Measurements from ENCODE around the gene IGFBP2.

The IGFBP2 gene

GRCh38 chr2:216646116-216646515 lies 12.9 kb downstream of the IGFBP2 start:
- H3K9me3 Mint-ChIP-seq: no peaks in the 10 kb centered on the region
- no peak for ATAC-seq

GRCh38 chr2:216648105-216648504 lies 14.9 kb downstream of the IGFBP2 start:
- Mint-ChIP-seq H3K9me3 (no peaks in the 10 kb centered on the region), H3K4me3 (no peak overlapping the region), H3K36me3 (no peaks in the 10 kb centered on the region), H3K27ac (no peak overlapping the region), H3K4me1 (no peaks in the 10 kb centered on the region)
- DNase-seq (ENCODE audit: low spot score in 2 of 2): no peak
- no peak for ATAC-seq

More at GRCh38 chr2:216646116-216646515, 12.9 kb downstream of the IGFBP2 start:
- Mint-ChIP-seq H3K4me3 (no peak overlapping the region), H3K36me3 (no peaks in the 10 kb centered on the region), H3K27ac (no peak overlapping the region), H3K4me1 (no peaks in the 10 kb centered on the region)
- no peak for DNase-seq (ENCODE audit: low spot score in 2 of 2)

- no peaks in the 10 kb centered on the region for H3K9me3 Mint-ChIP-seq
- no peak for DNase-seq (ENCODE audit: low spot score in 2 of 2)
- H3K4me1 Mint-ChIP-seq: no peaks in the 10 kb centered on the region
- ATAC-seq: no peak
- no peaks in the 10 kb centered on the region for H3K36me3 Mint-ChIP-seq
- H3K27ac Mint-ChIP-seq: no peak overlapping the region
- H3K4me3 Mint-ChIP-seq: no peak overlapping the region
Measured at GRCh38 chr2:216649574-216649973, 16.4 kb downstream of the IGFBP2 start.

GRCh38 chr2:216650626-216651257 lies 17.5 kb downstream of the IGFBP2 start:
- H3K9me3 Mint-ChIP-seq: no peaks in the 10 kb centered on the region
- DNase-seq (ENCODE audit: low spot score in 2 of 2) (no peak), ATAC-seq (no peak)
- no peak overlapping the region for H3K4me3 Mint-ChIP-seq
- no peaks in the 10 kb centered on the region for H3K36me3 Mint-ChIP-seq
- H3K4me1 Mint-ChIP-seq: no peaks in the 10 kb centered on the region
- H3K27ac Mint-ChIP-seq: no peak overlapping the region

- no peak overlapping the region for H3K4me3 Mint-ChIP-seq
- no peak for DNase-seq (ENCODE audit: low spot score in 2 of 2)
- no peaks in the 10 kb centered on the region for H3K4me1 Mint-ChIP-seq
Measured at GRCh38 chr2:216651351-216651881, 18.2 kb downstream of the IGFBP2 start.

GRCh38 chr2:216652566-216652965 lies 19.3 kb downstream of the IGFBP2 start:
- Mint-ChIP-seq H3K9me3 (no peaks in the 10 kb centered on the region), H3K4me1 (no peaks in the 10 kb centered on the region), H3K4me3 (no peak overlapping the region), H3K27ac (no peak overlapping the region), H3K36me3 (no peaks in the 10 kb centered on the region)
- DNase-seq (ENCODE audit: low spot score in 2 of 2) (no peak), ATAC-seq (no peak)

More at GRCh38 chr2:216651351-216651881, 18.2 kb downstream of the IGFBP2 start:
- Mint-ChIP-seq H3K27ac (no peak overlapping the region), H3K36me3 (no peaks in the 10 kb centered on the region), H3K9me3 (no peaks in the 10 kb centered on the region)
- ATAC-seq: no peak

GRCh38 chr2:216653093-216653799 lies 20.0 kb downstream of the IGFBP2 start:
- no peak for ATAC-seq
- no peaks in the 10 kb centered on the region for H3K4me1 Mint-ChIP-seq
- no peak overlapping the region for H3K4me3 Mint-ChIP-seq
- no peak for DNase-seq (ENCODE audit: low spot score in 2 of 2)
- no peaks in the 10 kb centered on the region for H3K9me3 Mint-ChIP-seq
- H3K36me3 Mint-ChIP-seq: no peaks in the 10 kb centered on the region
- no peak overlapping the region for H3K27ac Mint-ChIP-seq

GRCh38 chr2:216653931-216654365 lies 20.7 kb downstream of the IGFBP2 start:
- Mint-ChIP-seq H3K27ac (no peak overlapping the region), H3K4me3 (no peak overlapping the region), H3K36me3 (no peaks in the 10 kb centered on the region), H3K9me3 (no peaks in the 10 kb centered on the region), H3K4me1 (no peaks in the 10 kb centered on the region)
- ATAC-seq: no peak
- no peak for DNase-seq (ENCODE audit: low spot score in 2 of 2)

GRCh38 chr2:216654528-216655052 lies 21.4 kb downstream of the IGFBP2 start:
- Mint-ChIP-seq H3K9me3 (no peaks in the 10 kb centered on the region), H3K4me1 (no peaks in the 10 kb centered on the region), H3K27ac (no peak overlapping the region), H3K4me3 (no peak overlapping the region), H3K36me3 (no peaks in the 10 kb centered on the region)
- ATAC-seq (no peak), DNase-seq (ENCODE audit: low spot score in 2 of 2) (no peak)

- no peaks in the 10 kb centered on the region for H3K36me3 Mint-ChIP-seq
- H3K4me1 Mint-ChIP-seq: no peaks in the 10 kb centered on the region
- ATAC-seq: no peak
- no peak for DNase-seq (ENCODE audit: low spot score in 2 of 2)
- peak overlapping the region; percentile 20 for H3K27ac Mint-ChIP-seq
- H3K4me3 Mint-ChIP-seq: no peak overlapping the region
- H3K9me3 Mint-ChIP-seq: no peaks in the 10 kb centered on the region
Measured at GRCh38 chr2:216657086-216657855, 24.1 kb downstream of the IGFBP2 start.

GRCh38 chr2:216657980-216658379 lies 24.8 kb downstream of the IGFBP2 start:
- Mint-ChIP-seq H3K36me3 (no peaks in the 10 kb centered on the region), H3K4me1 (no peaks in the 10 kb centered on the region), H3K4me3 (no peak overlapping the region), H3K9me3 (no peaks in the 10 kb centered on the region), H3K27ac (no peak overlapping the region)
- DNase-seq (ENCODE audit: low spot score in 2 of 2): no peak
- ATAC-seq: no peak

- no peak overlapping the region for H3K4me3 Mint-ChIP-seq
- ATAC-seq: no peak
Measured at GRCh38 chr2:216658757-216659156, 25.5 kb downstream of the IGFBP2 start.

GRCh38 chr2:216659276-216659675 lies 26.1 kb downstream of the IGFBP2 start:
- H3K4me1 Mint-ChIP-seq: no peaks in the 10 kb centered on the region
- no peak for ATAC-seq
- H3K9me3 Mint-ChIP-seq: no peaks in the 10 kb centered on the region
- no peak for DNase-seq (ENCODE audit: low spot score in 2 of 2)
- no peak overlapping the region for H3K4me3 Mint-ChIP-seq
- H3K36me3 Mint-ChIP-seq: no peaks in the 10 kb centered on the region
- H3K27ac Mint-ChIP-seq: no peak overlapping the region

More at GRCh38 chr2:216658757-216659156, 25.5 kb downstream of the IGFBP2 start:
- DNase-seq (ENCODE audit: low spot score in 2 of 2): no peak
- H3K4me1 Mint-ChIP-seq: no peaks in the 10 kb centered on the region
- H3K27ac Mint-ChIP-seq: no peak overlapping the region
- H3K9me3 Mint-ChIP-seq: no peaks in the 10 kb centered on the region
- no peaks in the 10 kb centered on the region for H3K36me3 Mint-ChIP-seq

- Mint-ChIP-seq H3K4me1 (no peaks in the 10 kb centered on the region), H3K27ac (no peak overlapping the region), H3K4me3 (no peak overlapping the region), H3K9me3 (no peaks in the 10 kb centered on the region), H3K36me3 (no peaks in the 10 kb centered on the region)
- ATAC-seq (no peak), DNase-seq (ENCODE audit: low spot score in 2 of 2) (no peak)
Measured at GRCh38 chr2:216660496-216660895, 27.3 kb downstream of the IGFBP2 start.

- ATAC-seq (no peak), DNase-seq (ENCODE audit: low spot score in 2 of 2) (no peak)
- H3K27ac Mint-ChIP-seq: no peak overlapping the region
- no peaks in the 10 kb centered on the region for H3K9me3 Mint-ChIP-seq
- no peak overlapping the region for H3K4me3 Mint-ChIP-seq
- H3K4me1 Mint-ChIP-seq: no peaks in the 10 kb centered on the region
- no peaks in the 10 kb centered on the region for H3K36me3 Mint-ChIP-seq
Measured at GRCh38 chr2:216661051-216661450, 27.8 kb downstream of the IGFBP2 start.
